NCI-H2029 (cell line): ENCODE results near the gene SH2D7.
"Not testable (repeated sequence)": the region's sequence is repeated elsewhere in the genome, so short reads cannot be mapped to it uniquely, and the experiment has no call there.

Source experiments
- DNase-seq: peaks from one replicate; lab custom pipeline; 2025; lab: John Stamatoyannopoulos, UW

SH2D7 gene

DNA sequence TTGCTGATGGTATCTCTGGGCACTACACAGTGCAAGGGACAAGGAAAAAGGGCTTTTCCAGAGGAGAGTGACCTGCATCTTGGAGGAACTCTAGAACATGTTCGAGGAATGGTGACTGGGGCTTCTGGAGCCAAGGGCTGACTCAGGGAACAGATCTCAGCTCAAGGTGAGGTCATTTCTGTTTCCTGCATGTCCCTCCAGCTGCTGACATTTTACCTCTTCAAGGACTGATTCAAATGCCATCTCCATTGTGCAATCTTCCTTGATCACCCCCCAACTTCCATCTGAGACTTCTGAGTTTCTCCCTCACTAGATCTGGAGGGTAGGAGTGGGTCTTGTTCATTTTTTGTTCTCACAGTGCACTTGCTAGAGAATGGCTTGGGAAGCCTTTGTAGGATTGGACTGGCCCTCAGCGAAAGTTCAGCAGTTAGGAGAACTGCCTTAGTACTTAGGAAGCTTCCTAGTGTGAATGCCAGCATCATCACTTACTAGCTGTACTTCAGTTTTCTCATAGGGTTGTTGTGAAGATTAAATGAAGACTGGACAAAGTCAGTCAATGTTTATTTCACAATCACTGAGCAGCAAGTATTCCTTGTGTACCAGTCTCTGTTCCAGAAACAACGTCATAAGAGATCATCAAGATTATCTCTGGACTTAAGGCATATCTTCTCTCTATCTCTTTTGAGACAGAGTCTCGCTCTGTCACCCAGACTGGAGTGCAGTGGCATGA, 54.2 kb downstream of the SH2D7 start:
- no peak for DNase-seq

DNA sequence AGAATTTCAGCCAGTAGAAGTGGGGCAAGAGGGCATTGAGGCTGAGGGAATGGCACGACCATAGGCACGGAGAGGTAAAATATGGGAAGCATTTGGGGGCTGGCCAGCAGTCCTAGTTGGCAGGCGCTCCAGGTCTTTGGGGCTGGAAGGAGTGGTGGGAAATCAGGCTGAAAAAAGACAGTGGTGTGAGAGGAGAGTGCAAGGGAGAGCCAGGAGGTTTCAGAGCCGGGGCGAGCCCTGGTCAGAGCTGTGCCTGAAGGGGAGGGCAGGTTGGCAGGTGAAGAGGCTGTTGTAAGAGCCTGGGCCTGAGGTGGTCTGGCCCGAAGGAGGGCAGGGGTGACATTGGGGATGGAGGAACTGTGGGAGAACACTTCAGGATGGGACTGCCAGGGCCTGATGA, 55.2 kb downstream of the SH2D7 start:
- DNase-seq = no peak

DNA sequence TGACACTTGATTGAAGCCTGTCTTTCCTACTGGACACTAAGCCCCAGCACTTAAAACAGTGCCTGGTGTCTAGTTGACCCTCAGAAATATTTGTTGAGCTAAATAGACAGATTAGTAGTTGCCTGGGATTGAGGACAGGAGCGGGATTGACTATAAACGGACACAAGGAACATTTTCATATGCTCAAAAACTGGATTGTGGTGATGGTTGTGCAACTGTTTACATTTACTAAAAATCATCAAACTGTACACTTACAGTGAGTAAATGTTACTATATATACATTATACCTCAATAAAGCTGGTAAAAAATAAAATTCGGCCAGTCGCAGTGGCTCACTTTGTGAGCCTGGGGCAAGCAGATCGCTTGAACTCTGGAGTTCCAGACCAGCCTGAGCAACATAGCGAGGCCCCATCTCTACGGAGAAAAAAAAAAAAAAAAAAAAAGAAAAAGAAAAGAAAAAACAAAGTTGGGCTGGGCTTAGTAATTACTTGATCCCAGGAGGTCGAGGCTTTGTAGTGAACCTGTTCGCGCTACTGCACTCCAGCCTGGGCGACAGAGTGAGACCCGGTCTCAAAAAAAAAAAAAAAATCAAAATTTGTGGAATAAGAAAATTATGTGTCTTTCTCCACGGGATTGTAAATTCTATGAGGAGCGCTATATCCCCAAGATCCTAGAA, 56.2 kb downstream of the SH2D7 start:
- DNase-seq = no peak

DNA sequence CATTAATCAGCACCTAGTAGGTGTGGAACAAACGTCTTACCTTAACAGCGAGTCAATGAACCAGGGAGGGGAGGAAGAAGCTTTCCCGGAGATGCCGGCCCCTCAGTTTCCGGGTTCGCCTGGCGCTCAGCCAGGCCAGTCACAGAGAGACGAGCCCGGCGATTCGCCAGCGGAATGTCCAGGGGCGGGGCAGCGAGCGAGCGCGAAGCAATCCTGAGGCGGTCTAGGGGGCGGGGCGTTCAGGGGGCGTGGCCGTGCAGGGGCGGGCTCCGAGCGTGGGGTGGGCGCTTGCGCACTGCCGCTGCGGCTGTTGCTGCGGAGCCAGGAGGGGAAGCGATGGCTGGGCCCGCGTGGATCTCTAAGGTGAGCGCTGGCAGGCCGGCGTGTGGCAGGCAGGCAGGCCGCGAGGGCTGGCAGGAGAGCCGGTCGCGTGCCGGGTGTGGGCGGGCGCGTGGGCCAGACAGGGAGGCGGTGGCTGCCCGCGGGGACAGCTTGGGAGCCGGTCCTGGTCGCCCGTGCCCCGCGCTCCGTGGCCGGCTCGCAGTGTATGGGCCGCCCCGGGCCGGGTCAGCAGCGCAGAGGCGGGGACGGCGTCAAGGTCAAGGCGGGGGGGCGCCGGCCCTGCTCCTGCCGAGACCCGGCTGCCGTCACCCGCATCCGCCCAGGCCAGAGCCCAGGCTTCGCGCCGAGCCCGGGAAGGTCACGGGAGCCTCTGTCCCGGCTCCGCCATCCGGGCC, 56.9 kb downstream of the SH2D7 start, which contains the start of gene IDH3A:
Gene IDH3A, plus strand, starts transcription at position 295 of the 737 bp plus-strand sequence. Its CDS starts 42 bp downstream, at position 337.
- DNase-seq = peak; percentile 83

DNA sequence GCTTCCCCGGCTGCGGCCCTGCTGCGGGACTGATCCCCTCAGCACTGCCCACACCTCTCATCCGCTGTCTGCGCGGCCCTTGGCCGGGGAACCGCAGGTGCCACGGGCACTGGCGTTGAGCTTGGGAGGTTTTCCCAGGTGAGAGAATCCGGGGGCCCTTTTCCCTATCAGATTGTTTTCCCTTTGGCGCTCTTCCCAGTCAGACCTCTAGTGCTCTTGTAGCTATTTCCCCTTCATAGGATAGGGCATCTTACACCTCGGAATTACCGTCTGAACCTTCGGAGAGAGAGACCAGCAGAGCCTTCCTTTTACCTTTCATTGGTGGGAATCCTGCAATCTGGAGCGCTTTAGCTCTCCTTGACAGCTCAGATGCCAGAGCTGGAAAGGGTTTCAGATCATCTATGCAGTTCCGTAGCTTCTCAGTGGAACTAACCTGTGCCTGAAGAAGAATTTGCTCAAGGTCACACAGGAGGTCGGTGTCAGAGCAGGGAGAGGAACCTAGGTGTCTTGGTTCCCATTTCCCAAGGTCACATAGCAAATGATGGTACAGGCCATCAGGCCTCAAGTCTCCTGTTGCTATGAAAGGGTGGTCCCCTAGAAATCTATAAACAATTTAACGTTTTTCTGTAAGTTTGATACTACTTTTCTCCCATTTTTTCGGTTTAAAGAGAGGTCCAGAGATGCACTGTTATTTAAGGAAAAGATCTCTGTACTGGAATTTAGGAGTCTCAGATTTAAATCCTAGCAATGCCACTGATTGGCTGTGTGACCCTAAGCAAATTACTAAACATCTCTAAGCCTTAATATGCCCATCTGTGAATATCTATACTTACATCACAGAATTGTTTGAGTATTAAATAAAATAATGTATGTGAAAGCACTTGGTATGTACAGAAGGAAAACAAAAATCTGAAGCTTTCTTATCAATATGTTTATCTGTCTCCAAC, 57.7 kb downstream of the SH2D7 start:
- peak; percentile 66 for DNase-seq

DNA sequence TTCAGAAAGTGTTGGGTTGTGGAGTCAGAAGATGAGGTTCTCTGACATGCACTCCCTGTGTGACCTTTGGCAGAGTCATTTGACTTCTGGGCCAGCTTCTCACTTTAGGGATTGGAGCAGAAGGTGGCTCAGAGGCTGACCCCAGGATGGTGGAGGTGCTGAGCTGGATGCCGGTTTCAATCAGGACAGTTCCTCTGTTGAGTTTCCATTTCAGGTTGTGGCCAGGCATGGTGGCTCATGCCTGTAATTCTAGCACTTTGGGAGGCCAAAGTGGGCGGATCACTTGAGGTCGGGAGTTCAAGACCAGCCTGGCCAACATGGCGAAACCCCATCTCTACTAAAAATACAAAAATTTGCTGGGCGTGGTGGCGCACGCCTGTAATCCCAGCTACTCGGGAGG, 58.7 kb downstream of the SH2D7 start:
- not testable (repeated sequence) for DNase-seq
